Osteocyte (in vitro differentiated cells): ENCODE data around the gene ODC1. TPM values are rescaled to one million over a fixed set of nuclear protein-coding genes. Genes with fewer than 3 reads are reported as not detected.
A peak's percentile ranks its signal among the peaks of the same experiment; 100 is the strongest.

ENCODE experiments used
- DNase-seq: peaks from one replicate; pipeline ENCODE4 v3.0.0; 2021; ENCODE audit warnings: mixed read lengths; ENCODE audit not compliant: unreplicated experiment; ENCODE audit errors: extremely low spot score
- H3K27ac Mint-ChIP-seq: one replicate; pipeline ENCODE4 v1.8.0; 2021; ENCODE audit warnings: mild to moderate bottlenecking, mixed read lengths; ENCODE audit not compliant: unreplicated experiment
- H3K27me3 Mint-ChIP-seq: one replicate; pipeline ENCODE4 v1.8.0; 2021; ENCODE audit warnings: mixed read lengths; ENCODE audit not compliant: unreplicated experiment
- H3K36me3 Mint-ChIP-seq: one replicate; pipeline ENCODE4 v1.8.0; 2021; ENCODE audit warnings: mixed read lengths; ENCODE audit not compliant: unreplicated experiment
- H3K4me1 Mint-ChIP-seq: one replicate; pipeline ENCODE4 v1.8.0; 2021; ENCODE audit warnings: mixed read lengths; ENCODE audit not compliant: unreplicated experiment
- H3K4me3 Mint-ChIP-seq: one replicate; pipeline ENCODE4 v1.8.0; 2021; ENCODE audit warnings: mild to moderate bottlenecking, moderate library complexity, mixed read lengths; ENCODE audit not compliant: unreplicated experiment
- H3K9me3 Mint-ChIP-seq: one replicate; pipeline ENCODE4 v1.8.0; 2021; ENCODE audit warnings: mixed read lengths; ENCODE audit not compliant: unreplicated experiment
- total RNA-seq: library from RNA; stranded (reverse); gene quantifications from 2 replicates; pipeline ENCODE4 v1.2.1, GENCODE V29; 2021
- TF ChIP-seq, protein P1 (sequence below): fragments of 200-600 bp; sonication (generic); IDR thresholded peaks from 2 replicates; pipeline ENCODE4 v1.5.0; 2021; ENCODE audit warnings: antibody characterized with exemption, mild to moderate bottlenecking, moderate library complexity

The ODC1 gene
- total RNA-seq, 1 donor from 2014 or later = 44.8 TPM

DNA sequence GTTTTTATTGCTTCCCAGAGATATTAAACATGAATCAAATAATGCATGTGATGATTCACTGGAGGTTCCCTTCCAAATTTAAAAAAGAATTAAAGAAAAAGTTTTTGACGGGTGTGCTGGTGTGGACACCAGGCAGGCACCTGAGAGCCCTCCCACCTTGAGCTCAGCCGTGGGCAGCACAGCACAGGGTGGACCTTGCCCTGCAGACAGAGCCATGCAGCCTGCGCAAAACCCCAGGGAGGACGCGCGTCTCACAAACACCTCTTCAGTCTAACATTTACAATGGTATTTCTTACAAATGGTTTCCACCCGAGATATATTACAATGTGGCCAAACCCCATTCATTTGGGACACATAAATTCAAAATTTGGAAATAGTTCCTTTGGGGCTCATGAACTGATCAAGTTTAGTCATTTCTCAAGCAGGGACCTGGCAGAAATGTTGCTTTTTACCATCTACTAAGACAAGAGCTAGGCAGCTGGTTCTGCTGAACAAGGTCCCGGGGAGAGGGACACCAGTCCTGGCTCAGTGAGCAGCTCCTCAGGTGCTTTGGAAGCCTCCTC is 45.4 kb downstream of the ODC1 start:
- TF ChIP-seq, protein P1, sequence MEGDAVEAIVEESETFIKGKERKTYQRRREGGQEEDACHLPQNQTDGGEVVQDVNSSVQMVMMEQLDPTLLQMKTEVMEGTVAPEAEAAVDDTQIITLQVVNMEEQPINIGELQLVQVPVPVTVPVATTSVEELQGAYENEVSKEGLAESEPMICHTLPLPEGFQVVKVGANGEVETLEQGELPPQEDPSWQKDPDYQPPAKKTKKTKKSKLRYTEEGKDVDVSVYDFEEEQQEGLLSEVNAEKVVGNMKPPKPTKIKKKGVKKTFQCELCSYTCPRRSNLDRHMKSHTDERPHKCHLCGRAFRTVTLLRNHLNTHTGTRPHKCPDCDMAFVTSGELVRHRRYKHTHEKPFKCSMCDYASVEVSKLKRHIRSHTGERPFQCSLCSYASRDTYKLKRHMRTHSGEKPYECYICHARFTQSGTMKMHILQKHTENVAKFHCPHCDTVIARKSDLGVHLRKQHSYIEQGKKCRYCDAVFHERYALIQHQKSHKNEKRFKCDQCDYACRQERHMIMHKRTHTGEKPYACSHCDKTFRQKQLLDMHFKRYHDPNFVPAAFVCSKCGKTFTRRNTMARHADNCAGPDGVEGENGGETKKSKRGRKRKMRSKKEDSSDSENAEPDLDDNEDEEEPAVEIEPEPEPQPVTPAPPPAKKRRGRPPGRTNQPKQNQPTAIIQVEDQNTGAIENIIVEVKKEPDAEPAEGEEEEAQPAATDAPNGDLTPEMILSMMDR = no peak
- H3K27ac Mint-ChIP-seq = no peak overlapping the region
- H3K4me1 Mint-ChIP-seq = peaks cover 66% of the 10 kb centered on the region
- no peaks in the 10 kb centered on the region for H3K9me3 Mint-ChIP-seq
- H3K36me3 Mint-ChIP-seq = peaks cover 9% of the 10 kb centered on the region
- H3K27me3 Mint-ChIP-seq = no peaks in the 10 kb centered on the region
- H3K4me3 Mint-ChIP-seq = no peak overlapping the region
- DNase-seq = no peak

DNA sequence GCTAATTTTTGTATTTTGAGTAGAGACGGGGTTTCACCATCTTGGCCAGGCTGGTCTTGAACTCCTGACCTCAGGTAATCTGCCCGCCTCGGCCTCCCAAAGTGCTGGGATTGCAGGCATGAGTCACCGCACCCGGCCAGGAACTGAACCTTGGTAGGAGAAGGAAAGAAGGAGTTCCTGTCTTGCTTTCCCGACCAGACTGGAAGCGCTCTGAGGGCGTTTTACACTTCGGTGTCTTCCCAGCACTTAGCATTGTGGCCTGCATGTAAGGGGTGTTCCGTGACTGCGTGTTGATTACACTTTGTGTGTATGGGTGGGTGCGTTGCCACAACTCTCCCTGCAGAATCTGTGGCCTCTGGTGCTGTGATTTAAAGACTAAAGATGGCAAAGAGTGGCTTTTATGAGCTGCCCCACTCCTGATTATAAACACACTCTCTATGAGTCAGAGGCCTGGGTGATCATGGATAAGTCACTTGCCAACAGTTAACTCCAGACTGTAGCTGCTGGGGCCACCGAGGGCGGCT is 46.0 kb downstream of the ODC1 start:
- TF ChIP-seq, protein P1 = no peak
- Mint-ChIP-seq H3K9me3 (no peaks in the 10 kb centered on the region), H3K27me3 (no peaks in the 10 kb centered on the region), H3K4me3 (no peak overlapping the region), H3K27ac (no peak overlapping the region), H3K36me3 (peaks cover 9% of the 10 kb centered on the region), H3K4me1 (peaks cover 60% of the 10 kb centered on the region)
- DNase-seq = no peak

DNA sequence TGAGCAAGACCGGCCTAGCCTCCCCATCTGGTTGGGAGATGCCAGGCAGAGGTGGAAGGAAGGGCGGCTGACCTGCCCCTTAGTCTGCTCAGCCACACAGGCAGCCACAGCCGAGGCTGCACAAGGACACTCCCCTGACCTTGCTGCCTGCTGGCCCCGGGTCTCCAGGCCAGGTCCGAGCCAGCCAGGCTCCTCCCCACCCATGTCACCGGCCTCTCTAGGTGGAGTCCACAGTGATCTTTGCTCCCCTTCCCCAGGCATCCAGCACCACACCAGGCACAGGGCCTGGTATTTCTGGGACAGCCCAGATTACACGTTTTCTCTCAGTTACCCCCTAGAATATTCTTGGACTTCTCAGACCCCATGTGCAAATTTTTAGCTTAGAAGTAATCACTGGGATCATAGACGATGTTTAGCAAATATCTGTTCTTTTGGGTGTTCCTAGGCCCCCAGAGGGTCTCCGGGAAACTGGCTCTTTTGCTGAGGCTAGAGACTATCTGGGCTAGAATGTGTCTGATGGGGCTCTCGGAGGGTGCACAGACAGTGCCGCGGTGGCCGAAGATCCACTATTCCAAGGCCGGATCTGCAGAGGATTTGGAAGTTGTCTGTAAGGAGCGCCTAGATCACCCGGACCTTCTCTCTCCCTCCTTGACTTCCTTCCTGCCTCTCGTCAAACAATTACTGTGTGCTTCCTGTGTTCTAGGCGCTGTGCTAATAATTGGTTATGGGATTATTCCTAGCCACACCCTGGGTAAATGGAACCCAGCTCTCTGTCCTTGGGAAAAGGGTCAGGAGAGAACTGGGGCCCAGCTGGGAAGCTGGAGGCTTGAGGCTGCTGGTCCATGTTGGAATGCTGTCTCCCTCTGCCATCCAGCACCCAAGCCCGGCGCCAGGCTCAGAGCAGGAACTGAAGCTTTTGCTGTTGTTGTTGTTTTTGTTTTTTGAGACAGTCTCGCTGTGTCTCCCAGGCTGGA is 46.9 kb downstream of the ODC1 start:
- H3K27ac Mint-ChIP-seq = peak overlapping the region; percentile 8
- no peaks in the 10 kb centered on the region for H3K9me3 Mint-ChIP-seq
- H3K4me1 Mint-ChIP-seq = peaks cover 52% of the 10 kb centered on the region
- no peak for DNase-seq
- H3K36me3 Mint-ChIP-seq = peaks cover 9% of the 10 kb centered on the region
- H3K27me3 Mint-ChIP-seq = no peaks in the 10 kb centered on the region
- no peak overlapping the region for H3K4me3 Mint-ChIP-seq
- TF ChIP-seq, protein P1 = no peak

DNA sequence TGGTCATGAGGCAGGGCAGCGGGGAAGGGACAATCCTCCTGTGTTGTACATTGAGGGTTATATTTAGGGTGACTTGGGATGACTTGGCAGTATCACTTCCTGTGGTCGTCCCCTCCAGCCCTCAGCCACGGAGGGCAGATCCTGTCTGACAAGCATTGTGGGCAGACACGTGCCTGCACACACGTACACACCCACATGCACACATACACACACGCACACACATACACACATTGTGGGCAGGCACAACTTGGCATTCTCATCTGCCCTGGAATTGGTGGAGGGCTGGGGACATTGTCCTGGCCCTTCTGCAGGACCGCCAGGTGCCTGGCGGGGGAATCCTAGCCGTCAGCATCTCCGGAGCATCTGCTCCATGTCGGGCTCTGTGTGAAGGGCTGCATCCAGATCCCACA is 47.6 kb downstream of the ODC1 start:
- Mint-ChIP-seq H3K27ac (no peak overlapping the region), H3K9me3 (no peaks in the 10 kb centered on the region), H3K27me3 (no peaks in the 10 kb centered on the region), H3K4me1 (peaks cover 45% of the 10 kb centered on the region), H3K36me3 (peaks cover 9% of the 10 kb centered on the region), H3K4me3 (no peak overlapping the region)
- DNase-seq = no peak
- TF ChIP-seq, protein P1 = no peak

DNA sequence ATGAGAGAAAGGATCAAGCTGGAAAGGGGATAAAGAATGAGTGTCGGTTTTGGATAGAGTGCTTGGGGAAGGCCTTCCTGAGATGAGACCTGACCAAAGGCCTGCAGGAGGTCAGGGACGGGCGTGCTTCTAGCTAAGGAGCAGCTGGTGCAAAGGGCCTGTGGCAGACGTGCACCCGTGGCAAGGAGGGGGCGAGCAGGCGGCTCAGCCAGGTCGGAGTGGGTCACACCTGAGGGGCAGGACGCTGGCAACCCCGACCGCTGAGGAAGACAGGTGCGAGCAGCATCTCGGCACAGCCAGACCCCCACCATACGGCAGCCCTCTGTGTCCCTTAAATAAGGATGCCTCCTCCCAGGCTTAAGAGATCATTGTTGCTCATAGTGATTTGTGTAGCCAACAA is 48.1 kb downstream of the ODC1 start:
- H3K4me3 Mint-ChIP-seq = no peak overlapping the region
- no peaks in the 10 kb centered on the region for H3K9me3 Mint-ChIP-seq
- TF ChIP-seq, protein P1 = no peak
- H3K27ac Mint-ChIP-seq = no peak overlapping the region
- no peak for DNase-seq
- no peaks in the 10 kb centered on the region for H3K27me3 Mint-ChIP-seq
- H3K4me1 Mint-ChIP-seq = peaks cover 39% of the 10 kb centered on the region
- H3K36me3 Mint-ChIP-seq = peaks cover 9% of the 10 kb centered on the region
